GM19193 (cell line): ENCODE data around the gene TMEM40.

Source experiments
- POLR2A ChIP-seq: IDR thresholded peaks from 4 replicates; pipeline ENCODE4 v1.6.1; 2011; ENCODE audit not compliant: insufficient read depth, insufficient read length; ENCODE audit errors: extremely low read depth

Gene TMEM40, protein sequence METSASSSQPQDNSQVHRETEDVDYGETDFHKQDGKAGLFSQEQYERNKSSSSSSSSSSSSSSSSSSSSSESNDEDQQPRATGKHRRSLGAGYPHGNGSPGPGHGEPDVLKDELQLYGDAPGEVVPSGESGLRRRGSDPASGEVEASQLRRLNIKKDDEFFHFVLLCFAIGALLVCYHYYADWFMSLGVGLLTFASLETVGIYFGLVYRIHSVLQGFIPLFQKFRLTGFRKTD

GRCh38 chr3:12759097-12759679 is at the start of gene TMEM40:
Gene TMEM40, minus strand, starts transcription at chr3:12759259. Its CDS starts 9,427 bp downstream, at chr3:12749832.
- no peak for TF ChIP-seq POLR2A

GRCh38 chr3:12808587-12808986 is 49.5 kb upstream of the TMEM40 start:
- TF ChIP-seq POLR2A, result no peak

- TF ChIP-seq POLR2A, result no peak
Measured at GRCh38 chr3:12807601-12808359, 48.7 kb upstream of the TMEM40 start.

- TF ChIP-seq POLR2A, result no peak
Measured at GRCh38 chr3:12807066-12807465, 48.0 kb upstream of the TMEM40 start.

DNA sequence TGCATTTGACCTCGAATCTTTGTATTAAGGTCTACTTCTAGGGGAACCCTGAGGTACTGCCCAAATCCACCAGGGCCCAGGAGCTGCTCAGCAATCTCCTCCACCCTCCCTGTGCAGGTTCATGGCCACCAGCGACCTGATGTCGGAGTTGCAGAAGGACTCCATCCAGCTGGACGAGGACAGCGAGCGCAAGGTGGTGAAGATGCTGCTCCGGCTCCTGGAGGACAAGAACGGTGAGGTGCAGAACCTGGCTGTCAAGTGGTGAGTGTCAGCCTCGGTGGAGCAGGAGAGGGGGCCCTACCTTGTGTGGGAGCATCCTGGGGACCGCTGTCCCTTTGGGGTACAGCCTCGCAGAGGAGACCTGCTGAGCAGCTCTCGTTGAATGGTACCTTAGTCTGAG is 44.3 kb upstream of the TMEM40 start:
- no peak for TF ChIP-seq POLR2A

GRCh38 chr3:12799525-12800440 is 40.7 kb upstream of the TMEM40 start:
- TF ChIP-seq POLR2A, result no peak

GRCh38 chr3:12798559-12799179 is 39.6 kb upstream of the TMEM40 start:
- no peak for TF ChIP-seq POLR2A

DNA sequence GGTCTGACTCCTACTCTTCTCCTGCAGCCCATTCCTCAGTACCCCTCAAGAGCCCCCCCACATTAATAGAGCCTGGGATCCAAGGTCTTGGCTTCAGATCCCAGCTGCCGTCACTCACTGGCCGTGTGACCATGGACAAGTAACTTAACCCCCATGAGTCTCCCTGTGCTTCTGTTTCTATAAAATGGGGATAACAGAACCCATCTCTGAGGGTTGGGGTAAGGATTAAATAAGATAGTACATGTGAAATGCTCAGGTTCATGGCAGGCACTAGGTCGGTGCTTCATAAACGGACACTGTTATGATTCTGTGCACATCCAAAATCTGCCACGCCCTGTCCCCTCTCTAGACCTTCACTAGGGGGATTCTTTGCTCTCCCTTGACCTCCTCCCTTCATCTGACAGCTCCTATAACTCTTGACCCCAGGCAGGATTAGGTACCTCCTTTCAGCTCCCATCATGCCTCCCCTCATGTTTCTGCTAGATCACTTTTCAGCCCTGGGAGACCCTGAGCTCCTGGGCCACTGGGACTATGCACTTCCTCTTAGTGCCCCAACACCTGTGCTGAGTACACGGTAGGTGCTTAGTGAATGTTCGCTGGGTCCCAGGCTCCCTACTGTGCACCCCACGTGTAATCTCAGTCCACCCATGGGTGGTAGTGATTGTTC is 39.0 kb upstream of the TMEM40 start:
- TF ChIP-seq POLR2A, result no peak

GRCh38 chr3:12797124-12797891 is 38.2 kb upstream of the TMEM40 start:
- TF ChIP-seq POLR2A, result no peak

DNA sequence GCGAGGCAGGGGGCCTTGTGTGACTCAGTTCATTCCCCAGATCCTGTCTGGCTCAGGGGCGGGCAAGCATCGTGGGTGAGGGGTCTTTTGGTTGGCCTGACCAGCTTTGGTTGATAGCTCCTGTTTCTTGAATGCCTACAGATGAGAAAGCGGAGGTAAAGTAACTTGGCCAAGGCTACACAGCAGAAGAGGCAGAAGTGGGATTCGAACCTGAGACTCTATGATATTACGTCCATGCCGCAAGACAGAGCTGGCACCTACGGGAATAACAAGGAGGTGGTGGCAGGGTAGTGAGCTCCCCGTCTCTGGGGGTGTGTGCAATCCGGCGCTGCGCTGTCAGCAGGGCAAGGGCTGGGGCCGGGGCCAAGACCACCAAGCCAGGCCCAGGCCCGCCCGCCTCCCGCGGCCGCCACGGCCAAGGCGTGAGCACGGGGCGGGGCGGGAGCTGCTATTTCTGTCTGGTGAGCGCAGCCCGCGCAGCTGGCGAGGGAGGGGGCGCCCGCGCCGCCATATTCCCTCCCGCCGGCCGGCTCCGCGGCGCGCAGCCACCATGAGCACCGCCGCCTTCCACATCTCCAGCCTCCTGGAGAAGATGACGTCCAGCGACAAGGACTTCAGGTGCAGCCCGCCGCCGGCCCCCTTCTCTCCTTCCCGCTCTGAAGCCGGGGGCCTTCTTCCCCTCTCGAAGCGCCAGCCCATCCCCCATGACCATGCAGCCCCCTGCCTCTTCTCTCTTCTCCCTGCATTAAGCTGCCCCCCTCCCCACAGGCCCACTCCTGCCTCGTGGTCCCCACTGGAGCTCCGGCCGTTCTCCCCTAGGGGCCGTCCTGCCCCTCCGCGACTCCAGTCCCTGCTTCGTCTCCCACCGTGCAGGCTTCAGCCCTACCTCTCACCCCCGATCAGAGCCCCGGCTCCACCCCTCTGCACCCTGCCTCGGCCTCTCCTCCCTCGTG is 37.4 kb upstream of the TMEM40 start, which contains the start of gene CAND2:
CAND2 (plus strand) TSS at position 510 of the 953 bp plus-strand sequence; CDS start at position 551, 41 bp downstream.
- no peak for TF ChIP-seq POLR2A

DNA sequence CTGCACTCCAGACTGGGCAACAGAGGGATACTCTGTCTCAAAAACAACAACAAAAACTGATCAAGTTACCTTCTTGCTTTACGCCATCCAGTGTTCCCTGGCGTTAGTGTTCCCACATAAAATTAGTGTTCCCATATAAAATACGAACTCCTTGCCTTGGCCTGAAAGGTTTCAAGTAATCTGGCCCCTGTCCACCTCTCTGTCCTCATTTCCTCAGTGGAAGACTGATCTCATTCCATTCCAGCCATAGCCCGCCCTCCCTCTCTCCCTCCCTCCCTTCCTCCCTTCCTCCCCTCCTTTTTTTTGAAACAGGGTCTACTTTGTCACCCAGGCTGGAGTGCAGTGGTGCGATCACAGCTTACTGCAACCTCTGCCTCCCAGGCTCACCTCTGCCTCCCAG is 34.6 kb upstream of the TMEM40 start:
- no peak for TF ChIP-seq POLR2A

DNA sequence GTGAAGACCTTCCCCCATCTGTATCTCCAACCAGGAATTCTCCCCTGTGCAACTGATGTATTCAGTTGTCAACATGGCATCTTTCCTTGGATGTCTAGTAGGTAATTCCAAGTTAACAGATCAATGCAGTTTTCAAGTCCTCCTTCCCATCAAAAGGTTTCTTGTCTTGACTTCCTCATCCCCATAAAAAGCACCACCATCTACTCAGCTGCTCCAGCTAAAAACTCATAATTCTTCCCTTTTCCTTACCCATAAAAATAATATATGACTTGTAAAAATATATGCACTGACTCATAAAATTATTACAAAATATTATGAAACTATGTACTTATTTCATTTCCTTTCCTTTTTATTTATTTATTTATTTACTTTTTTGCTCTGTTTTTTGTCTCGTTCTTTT is 32.4 kb upstream of the TMEM40 start:
- no peak for TF ChIP-seq POLR2A
